H1 (cell line): Measurements from ENCODE around the gene ADAM22. TPM values are rescaled to one million over a fixed set of nuclear protein-coding genes. Genes with fewer than 3 reads are reported as not detected.

ENCODE experiments used
- CTCF ChIA-PET: fragments of 300-600 bp; sonication (Branson Sonifier 250); formaldehyde crosslinking; loops from one replicate; lab custom pipeline; 2021; ENCODE audit not compliant: partially characterized antibody; lab: Charles Lee
- POLR2A ChIA-PET: fragments of 300-600 bp; sonication (Branson Sonifier 250); formaldehyde crosslinking; loops from one replicate; lab custom pipeline; 2021; ENCODE audit warnings: inconsistent platforms; ENCODE audit not compliant: partially characterized antibody; lab: Charles Lee
- DNase-seq, 2 experiments: peaks; one replicate each; pipeline versions ENCODE4 v3.0.0 to v3.0.0-alpha.2; 2010 to 2022; ENCODE audit warnings: low spot score in 2 of 2, low read depth in 1 of 2, mixed read lengths in 1 of 2
- FAIRE-seq: peaks from 2 replicates; lab custom pipeline; 2011; peaks lifted over from hg19 to GRCh38; lab: Jason Lieb, UNC
- H2AFZ ChIP-seq: 2 replicates; pipeline ENCODE4 v1.8.1; 2012; ENCODE audit warnings: low read length, inconsistent platforms
- H2AK5ac ChIP-seq: 2 replicates; pipeline ENCODE4 v1.6.1; 2013; ENCODE audit warnings: low read depth, low read length
- H2BK120ac ChIP-seq: replicated peaks from 2 replicates; pipeline ENCODE3; 2013; ENCODE audit warnings: low read depth, low read length, inconsistent platforms
- H2BK12ac ChIP-seq: 2 replicates; pipeline ENCODE4 v1.6.1; 2013; ENCODE audit warnings: low read depth, low read length
- H2BK15ac ChIP-seq: 2 replicates; pipeline ENCODE4 v1.6.1; 2013; ENCODE audit warnings: low read length
- H2BK20ac ChIP-seq: 2 replicates; pipeline ENCODE4 v1.6.1; 2013; ENCODE audit warnings: low read length
- H2BK5ac ChIP-seq: 2 replicates; pipeline ENCODE4 v1.6.1; 2013; ENCODE audit warnings: low read depth, low read length
- H3K14ac ChIP-seq: 2 replicates; pipeline ENCODE4 v1.6.1; 2013; ENCODE audit warnings: inconsistent platforms; ENCODE audit not compliant: insufficient read length
- H3K18ac ChIP-seq: 2 replicates; pipeline ENCODE4 v1.6.1; 2013; ENCODE audit warnings: low read length; ENCODE audit errors: extremely low read depth
- H3K23ac ChIP-seq: 2 replicates; pipeline ENCODE4 v1.6.1; 2013; ENCODE audit warnings: inconsistent platforms; ENCODE audit not compliant: insufficient read length
- H3K23me2 ChIP-seq: 2 replicates; pipeline ENCODE4 v1.6.1; 2013; ENCODE audit warnings: low read depth, low read length
- H3K27ac ChIP-seq: 2 replicates; pipeline ENCODE4 v1.6.1; 2011; ENCODE audit warnings: low read depth, low read length, inconsistent platforms
- H3K27me3 ChIP-seq, 4 experiments: replicated peaks in 1 of 4; 1 replicate in 1 of 4; 2 replicates in 3 of 4; pipeline versions ENCODE4 v1.6.1 to v1.8.1; 2011 to 2013; ENCODE audit warnings: low read length in 3 of 4, mild to moderate bottlenecking in 3 of 4, inconsistent platforms in 2 of 4, mixed read lengths in 2 of 4, moderate library complexity in 1 of 4; ENCODE audit not compliant: control insufficient read depth in 3 of 4, insufficient read depth in 3 of 4; ENCODE audit errors: extremely low read depth in 1 of 4
- H3K36me3 ChIP-seq, 4 experiments: 2 replicates each; pipeline versions ENCODE4 v1.6.1 to v1.8.1; 2011 to 2013; ENCODE audit warnings: mild to moderate bottlenecking in 4 of 4, low read length in 3 of 4, moderate library complexity in 2 of 4, control low read depth in 1 of 4, inconsistent platforms in 1 of 4; ENCODE audit not compliant: insufficient read depth in 4 of 4, control insufficient read depth in 2 of 4
- H3K4ac ChIP-seq: replicated peaks from 2 replicates; pipeline ENCODE3; 2013; ENCODE audit warnings: low read length, low read depth, mixed read lengths, inconsistent platforms; ENCODE audit not compliant: insufficient read length
- H3K4me1 ChIP-seq, 4 experiments: replicated peaks in 1 of 4; 1 replicate in 1 of 4; 2 replicates in 3 of 4; pipeline versions ENCODE4 v1.6.1 to v1.8.1; 2011 to 2013; ENCODE audit warnings: low read length in 3 of 4, inconsistent platforms in 2 of 4, mixed read lengths in 1 of 4; ENCODE audit not compliant: insufficient read depth in 4 of 4, control insufficient read depth in 3 of 4
- H3K4me2 ChIP-seq, 2 experiments: 2 replicates each; pipeline versions ENCODE4 v1.6.1 to v1.8.1; 2011 to 2013; ENCODE audit warnings: low read depth in 2 of 2, low read length in 2 of 2, control low read depth in 1 of 2, inconsistent platforms in 1 of 2, mild to moderate bottlenecking in 1 of 2; ENCODE audit not compliant: insufficient read depth in 1 of 2
- H3K4me3 ChIP-seq, 4 experiments: fragments of 200-600, 300-600 bp in 1 of 4; sonication (generic), shearing (Covaris generic), sonication (Bioruptor Twin) in 1 of 4; 2 replicates each; pipeline versions ENCODE4 v1.5.1 to v1.8.1; 2011 to 2016; ENCODE audit warnings: low read length in 4 of 4, low read depth in 3 of 4, control low read depth in 2 of 4, inconsistent platforms in 2 of 4, mild to moderate bottlenecking in 2 of 4, mixed read lengths in 1 of 4, moderate library complexity in 1 of 4; ENCODE audit not compliant: insufficient read depth in 2 of 4; ENCODE audit errors: extremely low read depth in 1 of 4
- H3K56ac ChIP-seq: replicated peaks from 2 replicates; pipeline ENCODE3; 2013; ENCODE audit warnings: low read depth, mild to moderate bottlenecking, mixed read lengths, low read length, inconsistent platforms; ENCODE audit not compliant: insufficient read length
- H3K79me1 ChIP-seq: 2 replicates; pipeline ENCODE4 v1.6.1; 2013; ENCODE audit warnings: low read depth, low read length, control low read depth
- H3K79me2 ChIP-seq, 2 experiments: 2 replicates each; pipeline versions ENCODE4 v1.6.1 to v1.8.1; 2012 to 2013; ENCODE audit warnings: low read length in 2 of 2, mild to moderate bottlenecking in 2 of 2, inconsistent platforms in 1 of 2; ENCODE audit not compliant: insufficient read depth in 2 of 2, control insufficient read depth in 1 of 2
- H3K9ac ChIP-seq, 4 experiments: replicated peaks in 1 of 4; 1 replicate in 1 of 4; 2 replicates in 3 of 4; pipeline versions ENCODE4 v1.6.1 to v1.8.1; 2011 to 2013; ENCODE audit warnings: low read depth in 3 of 4, low read length in 3 of 4, control low read depth in 2 of 4, mild to moderate bottlenecking in 2 of 4, moderate library complexity in 2 of 4, inconsistent platforms in 1 of 4; ENCODE audit errors: extremely low read depth in 1 of 4
- H3K9me3 ChIP-seq, 2 experiments: 2 replicates each; pipeline versions ENCODE4 v1.6.1 to v1.8.1; 2012 to 2013; ENCODE audit warnings: mild to moderate bottlenecking in 2 of 2, moderate library complexity in 2 of 2, control low read depth in 1 of 2, inconsistent platforms in 1 of 2, low read depth in 1 of 2, low read length in 1 of 2, mixed read lengths in 1 of 2; ENCODE audit not compliant: insufficient read depth in 2 of 2
- H4K20me1 ChIP-seq, 2 experiments: replicated peaks in 1 of 2; 2 replicates each; pipeline versions ENCODE3 to v1.8.1; 2011 to 2013; ENCODE audit warnings: inconsistent platforms in 2 of 2, low read length in 2 of 2, mild to moderate bottlenecking in 1 of 2; ENCODE audit not compliant: insufficient read depth in 2 of 2, control insufficient read depth in 1 of 2
- H4K5ac ChIP-seq: 2 replicates; pipeline ENCODE4 v1.6.1; 2013; ENCODE audit warnings: low read length, low read depth, mixed read lengths, inconsistent platforms; ENCODE audit not compliant: insufficient read length
- H4K8ac ChIP-seq: 2 replicates; pipeline ENCODE4 v1.8.0; 2013; ENCODE audit warnings: mild to moderate bottlenecking, moderate library complexity, low read length, inconsistent platforms; ENCODE audit not compliant: insufficient read depth; ENCODE audit errors: extremely low read depth
- H4K91ac ChIP-seq: replicated peaks from 2 replicates; pipeline ENCODE3; 2013; ENCODE audit warnings: low read length, mixed read lengths, inconsistent platforms; ENCODE audit not compliant: insufficient read length
- CEBPB ChIP-seq: IDR thresholded peaks from 2 replicates; pipeline ENCODE4 v1.6.1; 2012; ENCODE audit warnings: low read depth, low read length
- RNF2 ChIP-seq: fragments of 200-900, 300-1000 bp; sonication (generic); IDR thresholded peaks from 2 replicates; pipeline ENCODE4 v1.7.1; 2016; ENCODE audit warnings: borderline replicate concordance, low read depth, mild to moderate bottlenecking, antibody characterized with exemption, low read length; ENCODE audit not compliant: poor library complexity, severe bottlenecking; ENCODE audit errors: missing control alignments
- TEAD4 ChIP-seq: IDR thresholded peaks from 2 replicates; pipeline ENCODE4 v1.6.1; 2012; ENCODE audit warnings: low read depth, low read length, inconsistent platforms, mixed read lengths
- WGBS, 2 experiments: shearing (Covaris generic) in 1 of 2; methylation state at CpG; one replicate each; pipeline versions ENCODE4 v1.1.6 to v1.1.7; 2013 to 2015; ENCODE audit warnings: low lambda C conversion rate in 2 of 2, mixed read lengths in 2 of 2, inconsistent platforms in 1 of 2, low coverage in 1 of 2, missing lambda C conversion rate in 1 of 2; ENCODE audit not compliant: insufficient replicate concordance in 2 of 2, insufficient coverage in 1 of 2, insufficient read length in 1 of 2; ENCODE audit errors: extremely low coverage in 1 of 2, missing lambda C conversion rate in 1 of 2; 5-methylcytosine and 5-hydroxymethylcytosine counted together
- polyA plus RNA-seq, 7 experiments: library from polyadenylated mRNA; depleted of rRNA in 3 of 7; stranded (reverse) in 5 of 7; unstranded in 2 of 7; fragments of >200 nt in 5 of 7; fragments of 200-250 nt in 2 of 7; gene quantifications; 1 replicate in 5 of 7; 2 replicates in 1 of 7; 4 replicates in 1 of 7; pipeline versions ENCODE4 v1.2.1 to v1.2.3, GENCODE V29; 2011 to 2013; ENCODE audit warnings: missing spikeins in 2 of 7, mixed read lengths in 2 of 7
- total RNA-seq: library from RNA; stranded (reverse); fragmentation: NEBNext Ultra II Directional; extraction: Animal tissue kit (Norgen Biotek cat#: 25700); gene quantifications from 2 replicates; pipeline ENCODE4 v1.2.1, GENCODE V29; 2021

The ADAM22 gene
- total and polyA plus RNA-seq, 2 of the 8 experiments (the other 6 are each of a cell fraction or from before 2014, with no cell fraction given): 4.6 to 21.4 TPM

- Histone ChIP-seq H2BK5ac (no peak overlapping the region), H2BK120ac (no peak overlapping the region), H4K8ac (no peak overlapping the region), H3K4me1 (no peaks in the 10 kb centered on the region), H3K56ac (no peak overlapping the region), H2AK5ac (no peak overlapping the region), H2BK20ac (no peak overlapping the region), H2BK15ac (no peak overlapping the region), H3K23me2 (no peaks in the 10 kb centered on the region), H3K18ac (no peak overlapping the region), H3K4me2 (no peak overlapping the region), H3K27ac (no peak overlapping the region), H2BK12ac (no peak overlapping the region), H4K5ac (no peak overlapping the region), H3K79me2 (no peaks in the 10 kb centered on the region), H3K36me3 (no peaks in the 10 kb centered on the region), H3K79me1 (no peaks in the 10 kb centered on the region), H4K20me1 (no peaks in the 10 kb centered on the region), H3K4ac (no peak overlapping the region), H4K91ac (no peak overlapping the region), H3K27me3 (no peaks in the 10 kb centered on the region), H3K14ac (no peak overlapping the region), H3K4me3 (no peak overlapping the region), H3K9me3 (no peaks in the 10 kb centered on the region), H2AFZ (no peak overlapping the region), H3K23ac (no peak overlapping the region), H3K9ac (no peak overlapping the region)
- DNase-seq (no peak), FAIRE-seq (peak; percentile 48)
- no peak for TF ChIP-seq RNF2
- TF ChIP-seq CEBPB: peak; percentile 40; the same call in 1 of the 2 replicates
- peak; percentile 31; the same call in 1 of the 2 replicates for TF ChIP-seq TEAD4
- ChIA-PET POLR2A (no interaction called here), CTCF (interaction anchor here (1.1 kb wide), 1 partner anchor 341 kb away, joined by 3 read pairs; no protein-coding TSS in a partner anchor)
- WGBS, 2 experiments: 94% methylated on average over 2 of the region's 2 CpGs; no CpG with 5 or more reads in 1 of the 2 experiments
These were observed 206.9 kb downstream of the ADAM22 start for GRCh38 chr7:88140947-88141346.
